Ovary (tissue), 9 donors: ENCODE data around the gene LIMCH1. TPM values are rescaled to one million over a fixed set of nuclear protein-coding genes. Genes with fewer than 3 reads are reported as not detected.

ENCODE experiments used
- DNase-seq, 5 donors: peaks; one replicate each; pipeline ENCODE4 v3.0.0-alpha.2; 2019 to 2020
- H3K27ac ChIP-seq, 2 donors: fragments of 200-600 bp; one replicate each; pipeline versions ENCODE4 v1.5.1 to v1.8.0; 2019 to 2022
- H3K27me3 ChIP-seq: fragments of 200-600 bp; one replicate; pipeline ENCODE4 v1.8.0; 2022
- H3K36me3 ChIP-seq: fragments of 200-600 bp; sonication (generic); one replicate; pipeline ENCODE4 v1.5.1; 2019
- H3K4me1 ChIP-seq: one replicate; pipeline ENCODE4 v1.8.1; 2013; ENCODE audit warnings: mild to moderate bottlenecking, moderate library complexity; ENCODE audit not compliant: insufficient read depth
- H3K4me3 ChIP-seq: fragments of 200-600 bp; sonication (generic); one replicate; pipeline ENCODE4 v1.5.1; 2017
- H3K9me3 ChIP-seq, 2 donors: fragments of 200-600 bp in 1 of 2; sonication (generic) in 1 of 2; one replicate each; pipeline versions ENCODE4 v1.5.1 to v1.8.1; 2013 to 2019; ENCODE audit warnings: mild to moderate bottlenecking in 1 of 2, moderate library complexity in 1 of 2
- CTCF ChIP-seq, 3 donors: fragments of 450-650 bp in 2 of 3; fragments of 200-600 bp in 1 of 3; IDR thresholded peaks; one replicate each; pipeline versions ENCODE4 v1.5.1 to v1.8.0; 2016 to 2022; ENCODE audit warnings: antibody characterized with exemption in 3 of 3, mild to moderate bottlenecking in 1 of 3
- EP300 ChIP-seq: sonication (generic); formaldehyde crosslinking; IDR thresholded peaks from one replicate; pipeline ENCODE4 v1.6.1; 2017; ENCODE audit warnings: antibody characterized with exemption
- POLR2A ChIP-seq: fragments of 450-650 bp; IDR thresholded peaks from one replicate; pipeline ENCODE4 v1.6.1; 2017; ENCODE audit warnings: antibody characterized with exemption, mild to moderate bottlenecking, moderate library complexity
- WGBS, 3 donors: extraction: QIAGEN DNeasy Blood & Tissue Kit in 1 of 3; methylation state at CpG; one replicate each; pipeline versions ENCODE4 v1.1.5 to v1.1.7; 2013 to 2017; 5-methylcytosine and 5-hydroxymethylcytosine counted together
- intact Hi-C, 4 donors: fragments of 100-400 bp; cut with DNase I; formaldehyde crosslinking; loops; one replicate each; pipeline versions ENCODE4 v1.11.0 to v1.15.1; 2022 to 2023
- polyA plus RNA-seq, 2 donors: library from polyadenylated mRNA; stranded (reverse); fragments of 200-250 nt in 1 of 2; fragments of 350-450 nt in 1 of 2; fragmentation: Illumina TruSeq in 1 of 2; extraction: RNeasy Lipid Tissue Mini Kit (QIAGEN cat#74804) in 1 of 2; gene quantifications; one replicate each; pipeline ENCODE4 v1.2.3, GENCODE V29; 2013 to 2014
- total RNA-seq, 7 donors: library from RNA; depleted of rRNA in 2 of 7; stranded (reverse); fragments of >200 nt in 2 of 7; fragmentation: NEBNext Ultra II Directional in 3 of 7; extraction: Animal tissue kit (Norgen Biotek cat#: 25700) in 3 of 7; gene quantifications; one replicate each; pipeline versions ENCODE4 v1.1.0 to v1.2.4, GENCODE V29; 2016 to 2023
- donor health status: DM: no; HTN: no; CAD: no; lungs with moderate emphysema.
- donor health status: DM: no; HTN: no; CAD: no.
- donor health status: Bipolar disorder and iron deficiency.
- donor health status: DM: yes; HTN: yes; CAD: no.
- donor health status: DM: no; HTN: no; CAD: no.
- donor health status: DM: yes; HTN: yes; CAD: no.

Gene LIMCH1
- total and polyA plus RNA-seq, 9 donors: 9.7 to 56.6 (median 23.6) TPM

- no peaks in the 10 kb centered on the region for H3K27me3 ChIP-seq
- WGBS, 3 donors: 56 to 59% (median 57%) methylated on average over 1 of the region's 1 CpG
- no peaks in the 10 kb centered on the region for H3K9me3 ChIP-seq
- H3K36me3 ChIP-seq: no peaks in the 10 kb centered on the region
- DNase-seq: no peak
- H3K4me3 ChIP-seq: no peak overlapping the region
- intact Hi-C loops: no loop called here
- no peak overlapping the region for H3K27ac ChIP-seq
- no peaks in the 10 kb centered on the region for H3K4me1 ChIP-seq
- TF ChIP-seq EP300 (no peak), CTCF (IDR thresholded peaks at IDR 0.05) (no peak), POLR2A (no peak)
Measured at GRCh38 chr4:41715155-41715554, 177.2 kb downstream of the LIMCH1 start.

- H3K27ac ChIP-seq: no peak overlapping the region
- no peak for TF ChIP-seq CTCF (IDR thresholded peaks at IDR 0.05)
- TF ChIP-seq EP300: no peak
- TF ChIP-seq POLR2A: no peak
- no peaks in the 10 kb centered on the region for H3K4me1 ChIP-seq
- intact Hi-C loops: no loop called here
- no peaks in the 10 kb centered on the region for H3K9me3 ChIP-seq
- no peak for DNase-seq
- no peaks in the 10 kb centered on the region for H3K36me3 ChIP-seq
- no peak overlapping the region for H3K4me3 ChIP-seq
- H3K27me3 ChIP-seq: no peaks in the 10 kb centered on the region
Measured at GRCh38 chr4:41718907-41719306, 180.9 kb downstream of the LIMCH1 start.

- H3K4me1 ChIP-seq: no peaks in the 10 kb centered on the region
- no peaks in the 10 kb centered on the region for H3K9me3 ChIP-seq
- WGBS, 3 donors: 77 to 87% (median 83%) methylated on average over 2 of the region's 2 CpGs
Measured at GRCh38 chr4:41719417-41719816, 181.5 kb downstream of the LIMCH1 start.

GRCh38 chr4:41722181-41722580, 184.2 kb downstream of the LIMCH1 start:
- 90 to 97% (median 90%) methylated on average over 1 of the region's 1 CpG for WGBS, 3 donors
- DNase-seq: no peak
- TF ChIP-seq EP300: no peak
- no peak for TF ChIP-seq POLR2A
- no peak for TF ChIP-seq CTCF (IDR thresholded peaks at IDR 0.05)
- Histone ChIP-seq H3K27me3 (no peaks in the 10 kb centered on the region), H3K4me3 (no peak overlapping the region), H3K9me3 (no peaks in the 10 kb centered on the region), H3K36me3 (no peaks in the 10 kb centered on the region), H3K4me1 (no peaks in the 10 kb centered on the region), H3K27ac (no peak overlapping the region)
- intact Hi-C loops: no loop called here

More at GRCh38 chr4:41719417-41719816, 181.5 kb downstream of the LIMCH1 start:
- no peaks in the 10 kb centered on the region for H3K36me3 ChIP-seq
- TF ChIP-seq EP300: no peak
- no peak for TF ChIP-seq CTCF (IDR thresholded peaks at IDR 0.05)
- TF ChIP-seq POLR2A: no peak
- no peak overlapping the region for H3K27ac ChIP-seq
- DNase-seq: no peak
- intact Hi-C loops: no loop called here
- H3K27me3 ChIP-seq: no peaks in the 10 kb centered on the region
- no peak overlapping the region for H3K4me3 ChIP-seq

GRCh38 chr4:41723286-41723685, 185.3 kb downstream of the LIMCH1 start:
- no peak for DNase-seq
- TF ChIP-seq CTCF (IDR thresholded peaks at IDR 0.05) (no peak), EP300 (no peak), POLR2A (no peak)
- no peaks in the 10 kb centered on the region for H3K9me3 ChIP-seq
- WGBS, 3 donors: 78 to 79% (median 79%) methylated on average over 3 of the region's 3 CpGs
- H3K27me3 ChIP-seq: no peaks in the 10 kb centered on the region
- intact Hi-C loops: no loop called here
- no peak overlapping the region for H3K4me3 ChIP-seq
- H3K36me3 ChIP-seq: no peaks in the 10 kb centered on the region
- no peaks in the 10 kb centered on the region for H3K4me1 ChIP-seq
- no peak overlapping the region for H3K27ac ChIP-seq
